NCI-H2029 treated with DMSO at 0.1 percent for 48 hours (cell line): ENCODE results near the gene TCF21.
"Not testable (repeated sequence)": the region's sequence is repeated elsewhere in the genome, so short reads cannot be mapped to it uniquely, and the experiment has no call there.

Experiments
- DNase-seq: peaks from one replicate; lab custom pipeline; 2025; lab: John Stamatoyannopoulos, UW

TCF21 gene

DNA sequence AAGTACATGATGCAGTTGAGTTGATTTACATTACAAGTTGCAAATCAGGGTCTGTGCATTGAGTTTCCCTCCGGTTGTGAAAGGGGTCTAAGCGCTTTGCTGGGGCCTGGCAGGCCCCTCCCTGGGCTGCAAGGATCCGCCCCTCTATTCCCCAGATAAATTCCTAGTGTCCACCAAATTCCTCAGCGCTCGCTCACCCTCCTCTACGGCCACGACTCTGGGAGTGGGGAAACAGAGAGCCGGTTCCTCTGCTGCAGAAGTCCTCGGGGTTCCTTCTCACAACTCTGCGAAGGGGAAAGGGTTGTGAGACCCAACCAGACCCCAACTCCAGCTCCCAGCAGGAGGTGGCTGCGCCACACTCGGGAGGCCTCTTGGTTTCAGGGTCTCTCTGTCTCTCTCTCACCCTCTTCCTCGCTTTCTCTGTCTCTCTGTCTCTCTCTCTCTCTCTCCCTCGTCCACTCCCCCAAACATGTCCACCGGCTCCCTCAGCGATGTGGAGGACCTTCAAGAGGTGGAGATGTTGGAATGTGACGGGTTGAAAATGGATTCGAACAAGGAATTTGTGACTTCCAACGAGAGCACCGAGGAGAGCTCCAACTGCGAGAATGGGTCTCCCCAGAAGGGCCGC lies at the start of gene TCF21:
Gene TCF21 (plus strand): TSS at position 185 of the 628 bp plus-strand sequence. CDS start 285 bp downstream, at position 470.
- DNase-seq: no peak

DNA sequence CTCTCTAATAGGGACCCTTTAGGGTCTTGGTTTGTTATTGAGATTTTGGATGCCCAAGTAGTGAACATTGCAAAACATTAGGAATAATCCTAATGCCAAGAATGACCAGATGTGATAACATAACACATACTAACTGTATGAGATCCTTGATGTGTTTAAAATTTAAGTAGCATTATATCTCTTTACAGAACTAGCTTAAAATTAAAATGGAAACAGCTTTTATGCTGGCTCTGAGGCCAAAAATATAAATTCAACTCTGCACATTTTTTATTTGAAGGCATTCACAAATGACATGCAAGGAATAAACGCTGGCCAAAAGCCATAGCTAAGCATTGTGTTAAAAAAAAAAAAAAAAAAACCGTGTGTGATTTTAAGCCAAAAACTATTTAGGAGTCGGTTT lies 47.7 kb upstream of the TCF21 start:
- DNase-seq: no peak

DNA sequence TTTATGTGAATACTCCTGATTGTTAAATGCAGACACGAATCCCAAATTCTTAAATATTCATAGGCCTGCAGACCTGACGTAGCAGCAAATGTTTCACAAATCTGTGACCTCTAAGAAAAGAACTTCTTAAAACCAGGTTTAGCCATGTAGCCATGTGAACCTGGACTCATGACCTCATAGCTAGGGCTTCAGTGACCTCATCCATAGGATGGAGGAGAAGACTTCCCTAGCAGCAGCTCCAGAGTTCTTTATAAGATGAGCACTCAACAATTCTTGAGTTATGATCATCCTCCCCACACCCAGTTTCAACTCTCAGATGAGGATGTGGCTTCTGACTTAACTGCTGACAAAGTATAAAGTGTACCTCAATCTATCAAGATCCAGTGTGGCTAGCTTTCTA lies 45.8 kb upstream of the TCF21 start:
- DNase-seq: no peak

DNA sequence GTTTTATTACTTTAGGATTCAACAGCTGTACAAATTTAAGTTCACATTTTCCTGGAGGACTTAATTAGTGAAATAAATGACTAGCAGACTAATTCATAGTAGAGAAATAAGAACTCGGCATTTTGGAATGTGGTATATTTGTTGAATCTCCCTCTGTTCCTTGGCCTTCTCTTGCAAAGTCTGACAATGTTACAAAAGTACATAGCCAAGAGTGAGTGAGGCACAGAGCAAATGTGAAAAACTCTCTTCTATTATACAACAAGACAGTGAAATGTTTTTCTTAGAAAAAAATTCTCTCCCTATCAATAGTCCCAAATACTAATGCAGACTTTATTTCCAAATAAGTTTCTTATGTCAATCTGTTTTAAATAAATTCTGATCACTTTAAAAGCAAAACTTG lies 44.2 kb upstream of the TCF21 start:
- DNase-seq: no peak

DNA sequence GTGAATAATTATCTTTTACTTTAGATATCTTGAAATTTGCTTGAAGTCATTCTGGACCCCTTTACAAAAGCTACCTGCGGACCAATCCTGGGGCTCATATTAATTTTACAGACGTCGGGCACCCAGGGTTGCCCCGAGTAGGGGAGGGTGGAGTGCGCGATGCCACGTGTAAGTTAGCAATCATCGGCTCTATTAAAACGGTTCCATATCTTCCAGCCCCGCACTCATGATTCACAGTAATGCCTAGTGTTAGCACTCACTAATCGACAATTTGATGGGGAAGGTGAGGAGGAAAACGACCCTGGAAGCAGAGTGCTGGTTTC lies 34.9 kb upstream of the TCF21 start:
- no peak for DNase-seq

DNA sequence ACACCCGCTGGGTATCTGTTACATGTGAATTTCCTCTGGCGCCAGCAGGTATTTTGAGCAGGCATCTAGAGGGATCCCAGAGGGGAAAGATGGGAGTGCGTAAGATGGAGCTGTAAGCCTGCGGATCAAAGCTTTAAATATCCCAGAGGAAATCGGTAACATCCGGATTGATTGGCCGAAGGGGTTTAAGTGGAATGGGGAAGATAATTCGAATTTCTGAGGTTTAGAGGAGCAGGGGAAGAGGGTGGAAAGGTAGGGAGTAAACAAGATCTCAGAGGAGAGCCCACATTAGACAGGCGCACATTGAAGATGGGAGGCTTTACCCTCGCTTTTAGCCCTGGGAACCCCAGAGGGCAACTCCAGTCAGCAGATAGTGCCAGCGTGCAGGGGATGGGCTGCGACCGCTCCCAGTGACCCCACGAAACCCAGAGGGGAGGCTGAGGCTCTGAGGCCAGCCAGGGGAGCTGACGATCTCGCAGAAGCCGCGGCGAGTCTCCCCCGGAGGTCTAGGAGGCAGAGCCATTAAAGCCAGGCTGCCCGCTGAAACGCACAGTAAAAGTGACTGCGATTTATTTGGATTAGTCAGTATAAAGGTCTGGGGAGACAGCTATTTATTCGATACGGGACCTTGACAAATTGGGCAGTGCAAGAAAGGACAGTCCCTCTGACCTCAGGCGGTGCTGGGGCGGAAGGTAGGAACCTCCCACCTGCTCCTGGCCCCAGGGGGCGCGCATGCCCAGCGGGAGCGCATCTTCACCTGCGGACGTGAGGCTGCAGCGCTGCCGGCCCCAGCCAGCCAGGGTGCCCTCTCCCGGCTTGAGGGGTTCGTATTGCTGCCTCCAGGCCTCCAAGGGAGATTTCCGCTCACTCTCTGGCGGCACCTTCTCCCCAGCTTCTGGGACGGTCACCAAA lies 34.3 kb upstream of the TCF21 start:
- DNase-seq: no peak

DNA sequence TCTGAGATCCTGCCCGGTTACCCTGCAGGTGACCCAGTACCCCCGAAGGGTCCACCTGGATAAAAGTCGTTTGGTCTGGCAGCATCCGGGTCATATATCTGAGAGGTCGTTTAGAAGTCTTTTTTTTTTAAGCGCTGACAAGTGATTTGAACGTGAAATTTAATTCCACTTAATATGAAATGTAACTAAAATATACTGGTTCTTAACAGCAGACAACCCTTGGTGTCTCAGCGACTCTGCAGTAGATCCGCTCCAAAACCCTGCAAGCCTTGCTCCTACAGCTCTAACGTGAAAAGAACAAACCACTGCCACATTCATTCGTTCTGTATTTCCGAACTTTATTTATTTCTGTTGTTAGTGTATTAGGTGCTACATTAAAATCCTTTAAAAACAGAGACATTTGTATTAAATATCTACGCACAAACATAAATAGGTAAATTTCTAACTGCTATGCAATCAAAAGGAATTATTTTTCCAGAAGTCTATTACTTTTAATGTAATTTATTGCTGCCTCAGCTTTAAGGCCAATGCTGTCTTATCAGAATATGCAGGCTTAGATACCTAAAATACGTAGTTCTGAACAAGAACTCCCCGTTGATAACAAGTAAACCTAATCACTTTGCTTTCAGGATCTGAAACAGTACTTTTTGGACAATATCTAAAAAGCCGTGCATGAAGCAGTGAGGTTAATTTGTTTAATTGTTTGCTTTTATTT lies 33.5 kb upstream of the TCF21 start:
- DNase-seq: no peak

DNA sequence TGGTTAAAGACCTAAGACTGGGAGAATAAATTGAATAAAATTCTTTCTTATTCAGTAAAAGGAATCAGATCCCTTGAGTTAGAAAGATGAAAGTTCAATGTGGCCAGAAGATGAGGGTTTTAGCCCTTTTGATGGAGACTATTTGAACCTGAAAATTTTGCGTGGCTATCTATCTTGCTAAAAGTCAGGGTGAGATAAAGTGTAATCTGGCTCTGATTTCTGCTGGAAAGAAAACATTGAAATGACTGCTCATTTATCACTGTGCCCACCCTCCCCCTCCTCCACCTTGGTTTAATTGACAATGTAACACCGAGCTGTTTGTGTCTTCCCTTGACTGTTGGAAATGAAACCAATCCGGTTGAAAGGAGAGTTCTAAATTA lies 32.9 kb upstream of the TCF21 start:
- no peak for DNase-seq

DNA sequence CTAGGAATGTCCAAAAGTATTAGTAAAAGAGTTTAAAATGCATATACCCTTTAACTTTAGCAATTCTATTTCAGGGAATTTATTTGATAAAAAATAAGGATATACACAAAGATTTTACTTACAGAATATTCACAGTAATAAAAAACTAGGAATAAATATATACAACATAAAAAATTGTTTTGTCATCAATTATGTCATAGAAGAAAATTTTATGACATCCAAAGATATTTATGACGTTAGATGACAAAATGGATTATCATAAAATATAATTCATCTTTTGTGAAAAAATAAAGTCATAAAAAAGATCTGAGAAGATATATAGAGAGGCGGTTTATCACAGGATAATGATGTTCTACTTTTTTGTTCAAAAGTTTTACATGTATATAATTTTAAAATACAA lies 32.0 kb upstream of the TCF21 start:
- no peak for DNase-seq

DNA sequence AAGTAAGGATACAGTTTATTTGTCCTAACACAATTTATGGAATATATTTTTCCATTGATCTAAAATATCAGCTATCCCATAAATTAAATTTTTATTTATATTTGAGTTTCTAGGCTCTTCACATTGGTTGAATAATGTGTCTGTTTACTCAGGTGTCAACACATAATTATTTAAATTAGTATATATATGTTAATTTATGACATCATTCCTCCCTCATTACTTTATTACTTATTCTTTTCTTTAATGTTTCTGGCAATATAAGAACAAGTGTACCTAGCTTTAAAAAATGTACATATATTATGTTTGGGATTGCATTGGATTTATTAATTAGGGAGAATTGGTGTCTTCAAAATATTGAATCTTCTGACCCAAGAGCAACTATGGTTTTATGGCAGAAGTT lies 31.2 kb upstream of the TCF21 start:
- DNase-seq: no peak

DNA sequence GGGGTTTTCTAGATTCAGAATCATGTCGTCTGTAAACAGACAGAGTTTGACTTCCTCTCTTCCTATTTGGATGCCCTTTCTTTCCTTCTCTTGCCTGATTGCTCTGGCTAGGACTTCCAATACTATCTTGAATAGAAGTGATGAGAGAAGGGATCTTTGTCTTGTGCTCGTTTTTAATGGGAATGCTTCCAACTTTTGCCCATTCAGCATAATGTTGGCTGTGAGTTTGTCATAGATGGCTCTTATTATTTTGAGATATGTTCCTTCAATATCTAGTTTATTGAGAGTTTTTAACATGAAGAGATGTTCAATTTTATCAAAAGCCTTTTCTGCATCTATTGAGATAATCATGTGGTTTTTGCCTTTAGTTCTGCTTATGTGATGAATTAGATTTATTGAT lies 27.6 kb upstream of the TCF21 start:
- DNase-seq: not testable (repeated sequence)

DNA sequence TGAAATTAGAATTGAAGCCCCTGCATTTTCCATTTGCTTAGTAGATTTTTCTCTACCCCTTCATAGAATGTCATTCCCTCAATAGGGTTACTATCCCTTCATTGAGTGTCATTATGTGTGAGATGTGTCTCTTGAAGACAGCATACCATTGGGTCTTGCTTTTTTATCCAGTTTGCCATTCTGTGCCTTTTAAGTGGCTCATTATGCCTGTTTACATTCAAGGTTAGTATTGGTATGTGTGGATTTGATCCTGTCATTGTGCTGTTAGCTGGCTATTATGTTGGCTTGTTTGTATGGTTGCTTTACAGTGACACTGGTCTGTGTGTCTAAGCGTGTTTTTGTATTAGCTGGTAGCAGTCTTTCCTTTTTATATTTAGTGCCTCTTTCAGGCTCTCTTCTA lies 25.7 kb upstream of the TCF21 start:
- DNase-seq: no peak

DNA sequence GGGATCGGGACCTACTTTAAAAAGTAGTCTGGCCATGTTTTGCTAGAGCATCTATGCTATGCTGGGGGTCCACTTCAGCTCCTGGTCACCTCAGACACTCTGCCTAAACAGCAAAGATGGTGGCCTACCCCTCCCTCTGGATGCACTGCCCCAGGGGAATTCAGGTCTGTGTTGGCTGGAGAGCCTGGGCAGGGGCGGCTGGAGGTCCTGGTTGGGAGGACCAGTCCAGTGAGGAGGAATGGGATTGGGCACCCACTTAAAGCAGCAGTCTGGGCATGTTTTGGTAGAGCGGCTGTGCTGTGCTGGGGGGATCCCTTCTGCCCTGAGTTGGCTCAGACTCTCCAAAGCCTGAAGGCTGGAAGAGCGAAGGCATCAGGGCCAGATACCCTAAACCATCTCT lies 23.2 kb upstream of the TCF21 start:
- DNase-seq: no peak

DNA sequence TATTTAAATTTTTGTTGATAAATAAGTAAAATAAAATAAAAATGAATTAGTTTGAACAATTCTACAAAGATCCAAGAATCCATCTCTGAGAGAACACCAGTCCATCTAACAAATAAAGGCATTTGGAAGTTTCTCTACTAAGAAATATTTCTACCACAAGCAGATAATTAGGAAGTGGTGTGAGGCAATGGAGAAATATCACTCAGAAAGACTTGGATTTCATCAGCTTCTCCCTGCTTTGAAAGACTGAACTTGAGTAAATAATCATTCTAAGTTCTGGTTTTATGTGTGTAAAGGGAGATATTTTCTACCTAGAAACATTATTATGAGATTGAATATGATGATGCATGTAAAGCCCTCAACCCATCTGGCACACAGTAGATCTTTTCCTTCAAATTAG lies 17.8 kb upstream of the TCF21 start:
- no peak for DNase-seq

DNA sequence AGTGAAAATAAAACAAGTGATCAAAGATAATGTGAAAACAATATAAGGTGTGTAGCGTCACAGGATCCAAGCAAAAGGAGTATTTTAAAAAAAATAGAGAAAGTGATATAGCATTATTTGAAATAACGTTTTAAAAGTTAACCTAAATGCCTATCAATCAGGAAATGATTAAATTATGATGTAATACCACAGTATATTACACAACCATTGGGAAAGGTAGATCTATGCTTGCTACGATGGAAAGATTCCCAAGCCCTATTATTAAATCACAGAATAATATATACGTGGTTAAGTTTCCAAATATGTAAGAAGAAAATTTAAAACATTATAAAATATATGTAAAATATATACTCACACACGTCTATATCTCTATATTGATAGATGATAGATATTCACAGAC lies 15.4 kb upstream of the TCF21 start:
- DNase-seq: no peak

DNA sequence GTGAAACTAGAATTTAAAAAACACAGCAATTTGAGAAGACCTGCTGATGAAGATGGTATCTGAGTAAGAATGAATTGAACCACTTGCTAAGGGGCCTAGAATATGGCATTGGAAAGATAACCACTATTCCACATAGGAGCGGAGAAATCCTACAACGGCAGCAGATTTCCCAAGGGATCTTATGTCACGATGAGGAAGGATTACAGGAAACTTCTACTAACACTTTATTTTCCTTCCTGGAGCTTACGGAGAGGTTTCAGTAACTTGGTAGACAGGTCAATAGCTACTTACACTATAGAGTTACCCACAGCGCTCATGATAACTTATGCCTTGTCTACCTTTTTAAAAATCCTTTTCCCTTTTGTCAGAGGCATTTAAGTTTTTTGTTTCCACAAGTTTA lies 11.8 kb upstream of the TCF21 start:
- no peak for DNase-seq

DNA sequence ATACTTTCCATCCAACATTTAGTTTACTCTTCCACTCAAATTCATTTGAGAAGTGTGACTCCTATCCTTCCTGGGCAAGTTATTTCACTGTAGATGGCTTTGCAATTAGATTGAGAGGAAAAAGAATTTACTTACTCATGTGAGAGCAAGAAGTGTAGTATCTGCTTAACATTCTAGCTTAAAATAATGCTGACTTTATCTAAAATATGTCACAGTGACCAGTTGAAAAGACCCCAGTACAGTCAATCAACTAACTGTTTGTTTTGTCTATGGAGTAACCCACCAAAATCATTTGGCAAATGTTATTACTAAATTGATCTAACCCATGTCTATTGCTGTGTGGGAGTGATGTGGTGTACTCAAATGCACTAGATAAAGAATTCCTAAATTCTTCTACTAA lies 8.9 kb upstream of the TCF21 start:
- DNase-seq: no peak

DNA sequence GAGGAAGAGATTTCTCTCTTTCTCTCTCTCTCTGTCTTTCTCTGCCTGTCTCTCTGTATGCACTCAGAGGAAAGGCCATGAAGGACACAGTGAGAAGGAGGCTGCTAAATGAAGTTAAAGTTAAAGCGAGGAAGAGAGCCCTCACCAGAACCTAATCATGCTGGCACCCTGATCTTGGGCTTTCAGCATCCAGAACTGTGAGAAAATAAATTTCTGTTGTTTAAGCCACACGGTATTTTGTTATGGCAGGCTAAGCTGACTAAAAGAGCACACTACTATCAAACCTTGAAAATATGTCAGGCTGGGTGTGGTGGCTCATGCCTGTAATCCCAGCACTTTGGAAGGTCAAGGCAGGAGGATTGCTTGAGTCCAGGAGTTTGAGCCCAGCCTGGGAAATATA lies 8.0 kb upstream of the TCF21 start:
- DNase-seq: no peak

DNA sequence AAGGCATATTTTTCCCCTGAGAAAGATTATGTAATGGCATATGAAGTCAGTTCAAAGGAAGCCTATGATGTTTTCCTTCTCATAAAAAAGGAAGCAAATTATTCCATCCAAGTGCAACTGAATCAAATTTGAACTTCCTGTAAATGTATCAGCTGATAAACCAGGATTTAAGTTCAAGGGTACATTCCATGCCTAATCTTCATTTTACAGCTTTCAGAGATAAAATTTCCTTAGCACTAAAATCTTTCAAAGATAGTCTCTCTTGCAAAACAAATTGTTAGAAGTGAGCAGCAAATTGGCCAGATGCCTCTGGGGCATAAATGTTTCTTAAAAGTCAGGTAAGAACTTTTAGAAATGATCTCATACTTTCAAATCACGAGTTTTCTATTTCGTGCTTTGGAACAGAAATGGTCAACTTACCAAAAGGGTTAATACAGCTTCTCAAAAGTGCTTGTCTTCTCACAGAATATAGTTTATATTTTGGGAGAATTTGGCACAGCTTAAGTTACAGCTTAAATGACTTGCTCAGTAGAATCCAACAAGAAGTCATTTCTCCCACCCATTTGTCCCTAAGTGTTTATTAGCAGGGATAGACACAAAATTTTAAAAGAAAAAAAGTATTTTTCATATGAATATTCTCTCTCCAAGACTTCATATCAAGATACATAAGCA lies 2.7 kb upstream of the TCF21 start:
- no peak for DNase-seq

DNA sequence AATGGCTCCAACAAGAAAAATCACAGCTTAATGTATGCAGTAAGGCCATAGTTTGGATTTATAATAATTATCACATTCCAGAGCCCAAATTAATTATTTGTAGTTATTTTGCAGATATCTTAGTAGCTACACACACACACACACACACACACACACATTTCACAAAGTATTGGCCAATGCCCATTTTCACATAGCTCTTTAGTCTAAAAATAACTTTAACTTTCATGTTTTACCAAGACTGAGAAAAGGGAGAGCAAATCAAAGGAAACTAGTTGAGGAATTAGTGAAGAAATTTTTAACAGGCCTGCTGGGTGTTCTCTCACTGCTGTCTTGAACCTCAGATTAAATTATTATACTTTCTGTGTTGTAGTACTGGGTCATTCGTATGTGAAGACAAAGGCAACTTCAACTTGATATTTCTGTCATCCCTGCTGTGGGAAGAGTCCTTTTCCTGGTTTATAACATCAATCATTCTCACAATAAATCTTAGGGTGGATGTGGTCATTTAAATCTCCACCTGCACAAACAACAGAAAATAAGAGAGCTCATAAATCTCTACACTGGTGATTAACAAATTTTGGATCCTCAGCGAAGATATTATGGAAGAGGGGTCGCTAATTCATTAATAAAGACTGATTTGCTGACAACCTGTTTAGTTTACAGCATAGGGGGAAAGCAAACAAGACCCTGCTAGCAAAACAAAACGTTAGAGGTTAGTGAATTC lies 1.6 kb upstream of the TCF21 start:
- no peak for DNase-seq

DNA sequence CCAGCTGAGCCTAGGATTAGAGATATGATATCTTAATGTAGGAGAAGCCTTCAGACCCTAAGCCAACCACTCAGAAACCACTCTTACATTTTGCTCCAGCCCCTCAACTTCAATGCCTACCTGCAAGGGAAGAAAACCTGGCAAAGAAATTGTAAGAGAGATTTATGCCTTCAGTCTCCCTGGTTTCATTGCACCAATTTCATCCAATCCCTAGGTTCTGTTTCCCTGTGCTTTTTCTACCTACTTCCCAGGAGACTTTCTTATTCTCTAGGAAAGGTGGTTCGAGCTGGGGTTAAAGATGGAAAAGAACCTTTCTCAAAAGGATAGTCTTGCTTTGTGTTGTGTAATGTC lies 1.1 kb upstream of the TCF21 start:
- DNase-seq: no peak
